MM.1S (cell line): Measurements from ENCODE around the gene PCDHGA2.

ENCODE experiments used
- DNase-seq: peaks from one replicate; pipeline ENCODE4 v3.0.0-alpha.2; 2015
- H2AFZ ChIP-seq: fragments of 300-600 bp; sonication (generic); 2 replicates; pipeline ENCODE4 v1.6.0; 2016; ENCODE audit warnings: antibody characterized with exemption, low read length
- H3F3A ChIP-seq: fragments of 300-600 bp; sonication (generic); 2 replicates; pipeline ENCODE4 v1.6.1; 2016; ENCODE audit warnings: mild to moderate bottlenecking, antibody characterized with exemption, low read length, moderate library complexity, mixed read lengths; ENCODE audit not compliant: insufficient read depth
- H3K27ac ChIP-seq: fragments of 300-600 bp; sonication (generic); 2 replicates; pipeline ENCODE4 v1.5.1; 2016; ENCODE audit warnings: mild to moderate bottlenecking, low read length
- H3K27me3 ChIP-seq: fragments of 300-600 bp; sonication (generic); replicated peaks from 2 replicates; pipeline ENCODE4 v1.6.0; 2016; ENCODE audit warnings: low read length; ENCODE audit not compliant: insufficient read depth
- H3K36me3 ChIP-seq: fragments of 300-600 bp; sonication (generic); replicated peaks from 2 replicates; pipeline ENCODE4 v1.6.1; 2016; ENCODE audit warnings: mild to moderate bottlenecking, low read length, mixed read lengths; ENCODE audit not compliant: insufficient read depth
- H3K4me1 ChIP-seq: fragments of 300-600 bp; sonication (generic); 2 replicates; pipeline ENCODE4 v1.6.1; 2016; ENCODE audit warnings: low read length, mixed read lengths
- H3K4me2 ChIP-seq: fragments of 300-600 bp; sonication (generic); 2 replicates; pipeline ENCODE4 v1.6.0; 2016; ENCODE audit warnings: low read depth, low read length
- H3K4me3 ChIP-seq: fragments of 300-600 bp; sonication (generic); 2 replicates; pipeline ENCODE4 v1.5.1; 2016; ENCODE audit warnings: low read length, mixed read lengths
- H3K79me2 ChIP-seq: fragments of 300-600 bp; sonication (generic); 2 replicates; pipeline ENCODE4 v1.6.1; 2016; ENCODE audit warnings: mixed run types, low read length, mixed read lengths
- H3K9ac ChIP-seq: fragments of 300-600 bp; sonication (generic); 2 replicates; pipeline ENCODE4 v1.6.1; 2016; ENCODE audit warnings: low read length, mixed read lengths
- H3K9me2 ChIP-seq: fragments of 300-600 bp; sonication (generic); replicated peaks from 2 replicates; pipeline ENCODE4 v1.6.1; 2016; ENCODE audit warnings: mild to moderate bottlenecking, low read length, mixed read lengths; ENCODE audit not compliant: insufficient read depth
- H3K9me3 ChIP-seq: fragments of 300-600 bp; sonication (generic); replicated peaks from 2 replicates; pipeline ENCODE4 v1.6.1; 2016; ENCODE audit warnings: mild to moderate bottlenecking, low read length, mixed read lengths; ENCODE audit not compliant: insufficient read depth
- H4K20me1 ChIP-seq: fragments of 300-600 bp; sonication (generic); 2 replicates; pipeline ENCODE4 v1.6.1; 2016; ENCODE audit warnings: mild to moderate bottlenecking, low read length, moderate library complexity, mixed read lengths; ENCODE audit not compliant: insufficient read depth
- EZH2 ChIP-seq: fragments of 300-600 bp; sonication (generic); optimal IDR thresholded peaks from 2 replicates; pipeline ENCODE3; 2017; ENCODE audit warnings: low read depth, mild to moderate bottlenecking, antibody characterized with exemption, low read length, mixed read lengths
- EZH2phosphoT487 ChIP-seq: fragments of 300-600 bp; sonication (generic); IDR thresholded peaks from 2 replicates; pipeline ENCODE4 v1.6.1; 2018; ENCODE audit warnings: antibody characterized with exemption, low read length
- TF ChIP-seq, protein P1 (sequence below): fragments of 300-600 bp; sonication (generic); IDR thresholded peaks from 2 replicates; pipeline ENCODE4 v1.5.1; 2016; ENCODE audit warnings: antibody characterized with exemption, low read length, mixed read lengths

PCDHGA2 gene

DNA sequence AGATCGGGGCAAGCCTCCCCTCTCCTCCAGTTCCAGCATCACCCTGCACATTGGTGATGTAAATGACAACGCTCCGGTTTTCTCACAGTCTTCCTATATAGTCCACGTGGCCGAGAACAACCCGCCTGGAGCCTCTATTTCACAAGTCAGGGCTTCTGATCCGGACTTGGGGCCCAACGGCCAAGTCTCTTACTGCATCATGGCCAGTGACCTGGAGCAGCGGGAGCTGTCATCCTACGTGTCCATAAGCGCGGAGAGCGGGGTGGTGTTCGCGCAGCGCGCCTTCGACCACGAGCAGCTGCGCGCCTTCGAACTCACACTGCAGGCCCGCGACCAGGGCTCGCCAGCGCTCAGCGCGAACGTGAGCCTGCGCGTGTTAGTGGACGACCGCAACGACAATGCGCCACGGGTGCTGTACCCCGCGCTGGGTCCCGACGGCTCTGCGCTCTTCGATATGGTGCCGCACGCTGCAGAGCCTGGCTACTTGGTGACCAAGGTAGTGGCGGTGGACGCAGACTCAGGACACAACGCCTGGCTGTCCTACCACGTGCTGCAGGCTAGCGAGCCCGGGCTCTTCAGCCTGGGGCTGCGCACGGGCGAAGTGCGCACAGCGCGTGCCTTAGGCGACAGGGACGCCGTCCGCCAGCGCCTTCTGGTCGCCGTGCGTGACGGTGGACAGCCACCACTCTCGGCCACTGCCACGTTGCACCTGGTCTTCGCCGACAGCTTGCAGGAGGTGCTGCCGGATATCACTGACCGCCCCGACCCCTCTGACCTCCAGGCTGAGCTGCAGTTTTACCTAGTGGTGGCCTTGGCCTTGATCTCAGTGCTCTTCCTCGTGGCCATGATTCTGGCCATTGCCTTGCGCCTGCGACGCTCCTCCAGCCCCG lies 50.8 kb downstream of the PCDHGA2 start:
- Histone ChIP-seq H2AFZ (no peak overlapping the region), H3K27ac (no peak overlapping the region), H3K4me3 (no peak overlapping the region), H3K9me3 (no peaks in the 10 kb centered on the region), H3K9me2 (no peaks in the 10 kb centered on the region), H3K4me1 (no peaks in the 10 kb centered on the region), H3K9ac (no peak overlapping the region), H4K20me1 (no peaks in the 10 kb centered on the region), H3K4me2 (no peak overlapping the region), H3K36me3 (no peaks in the 10 kb centered on the region), H3K27me3 (0 out of 2 replicates have a peak, but pooled peaks cover 8% of the 10 kb centered on the region), H3K79me2 (no peaks in the 10 kb centered on the region), H3F3A (no peaks in the 10 kb centered on the region)
- TF ChIP-seq EZH2, result no peak
- no peak for TF ChIP-seq EZH2phosphoT487
- TF ChIP-seq, protein P1, sequence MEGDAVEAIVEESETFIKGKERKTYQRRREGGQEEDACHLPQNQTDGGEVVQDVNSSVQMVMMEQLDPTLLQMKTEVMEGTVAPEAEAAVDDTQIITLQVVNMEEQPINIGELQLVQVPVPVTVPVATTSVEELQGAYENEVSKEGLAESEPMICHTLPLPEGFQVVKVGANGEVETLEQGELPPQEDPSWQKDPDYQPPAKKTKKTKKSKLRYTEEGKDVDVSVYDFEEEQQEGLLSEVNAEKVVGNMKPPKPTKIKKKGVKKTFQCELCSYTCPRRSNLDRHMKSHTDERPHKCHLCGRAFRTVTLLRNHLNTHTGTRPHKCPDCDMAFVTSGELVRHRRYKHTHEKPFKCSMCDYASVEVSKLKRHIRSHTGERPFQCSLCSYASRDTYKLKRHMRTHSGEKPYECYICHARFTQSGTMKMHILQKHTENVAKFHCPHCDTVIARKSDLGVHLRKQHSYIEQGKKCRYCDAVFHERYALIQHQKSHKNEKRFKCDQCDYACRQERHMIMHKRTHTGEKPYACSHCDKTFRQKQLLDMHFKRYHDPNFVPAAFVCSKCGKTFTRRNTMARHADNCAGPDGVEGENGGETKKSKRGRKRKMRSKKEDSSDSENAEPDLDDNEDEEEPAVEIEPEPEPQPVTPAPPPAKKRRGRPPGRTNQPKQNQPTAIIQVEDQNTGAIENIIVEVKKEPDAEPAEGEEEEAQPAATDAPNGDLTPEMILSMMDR, result no peak
- DNase-seq, result no peak

DNA sequence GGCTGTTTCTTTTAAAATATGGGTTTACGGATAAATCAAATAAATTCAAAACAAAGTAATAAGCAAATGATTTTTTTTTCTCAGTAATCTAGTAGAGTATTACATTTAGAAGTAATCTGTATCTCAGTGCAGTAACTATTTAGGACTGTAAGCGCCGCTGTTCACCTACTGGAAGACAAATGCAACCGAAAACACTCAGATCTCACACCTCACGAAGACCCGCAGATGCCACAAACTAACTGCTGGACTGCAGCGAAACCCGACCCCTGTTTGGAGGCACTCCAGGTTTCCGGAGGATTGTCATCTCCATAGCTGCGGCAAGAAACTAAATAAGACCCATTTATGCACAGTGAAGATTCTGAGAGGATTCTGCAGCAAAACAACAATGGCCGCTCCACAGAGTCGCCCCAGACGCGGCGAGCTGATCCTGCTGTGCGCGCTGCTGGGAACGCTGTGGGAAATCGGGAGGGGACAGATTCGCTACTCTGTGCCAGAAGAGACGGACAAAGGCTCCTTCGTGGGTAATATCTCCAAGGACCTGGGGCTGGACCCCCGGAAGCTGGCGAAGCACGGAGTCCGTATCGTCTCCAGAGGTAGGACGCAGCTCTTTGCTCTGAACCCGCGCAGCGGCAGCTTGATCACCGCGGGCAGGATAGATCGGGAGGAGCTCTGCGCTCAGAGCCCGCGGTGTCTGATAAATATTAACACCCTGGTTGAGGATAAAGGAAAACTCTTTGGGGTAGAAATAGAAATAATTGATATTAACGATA lies 54.1 kb downstream of the PCDHGA2 start, which contains the start of gene PCDHGA8:
TSS of gene PCDHGA8 (plus strand) at position 205 of the 770 bp plus-strand sequence. CDS start at position 386, 181 bp downstream.
- Histone ChIP-seq H3K27me3 (0 out of 2 replicates have a peak, but pooled peaks cover 5% of the 10 kb centered on the region), H3K79me2 (no peaks in the 10 kb centered on the region), H4K20me1 (no peaks in the 10 kb centered on the region), H2AFZ (no peak within 1 kb of the TSS), H3K36me3 (no peaks in the 10 kb centered on the region), H3K4me3 (no peak within 1 kb of the TSS), H3K9me2 (no peaks in the 10 kb centered on the region), H3K4me2 (no peak within 1 kb of the TSS), H3K4me1 (no peaks in the 10 kb centered on the region), H3K27ac (no peak within 1 kb of the TSS), H3K9ac (no peak within 1 kb of the TSS), H3F3A (no peaks in the 10 kb centered on the region), H3K9me3 (no peaks in the 10 kb centered on the region)
- peak; percentile 57 for DNase-seq
- TF ChIP-seq EZH2, result no peak
- TF ChIP-seq EZH2phosphoT487, result no peak
- TF ChIP-seq, protein P1, result peak; percentile 52
